HEK293 (cell line): ENCODE results near the gene HCRTR2.

ENCODE experiments used
- CTCF ChIA-PET: fragments of 350-600 bp; formaldehyde crosslinking; extraction: SDS; loops from one replicate; lab custom pipeline; 2021; ENCODE audit warnings: antibody characterized with exemption; lab: Yijun Ruan, JAX
- POLR2A ChIA-PET: fragments of 300-600 bp; formaldehyde crosslinking; extraction: SDS; loops from one replicate; lab custom pipeline; 2020; ENCODE audit warnings: antibody characterized with exemption, inconsistent platforms; lab: Yijun Ruan, JAX
- H3K27ac ChIP-seq: fragments of 200-500 bp; sonication (Bioruptor generic); 2 replicates; pipeline ENCODE4 v1.5.1; 2014; ENCODE audit warnings: low read depth, low read length, control low read depth, inconsistent platforms; ENCODE audit errors: extremely low read depth
- H3K36me3 ChIP-seq, 2 experiments: fragments of 200-500 bp in 1 of 2; sonication (Bioruptor generic) in 1 of 2; 1 replicate in 1 of 2; 2 replicates in 1 of 2; pipeline ENCODE4 v1.5.1; 2014 to 2017; ENCODE audit warnings: inconsistent platforms in 2 of 2, low read length in 2 of 2; ENCODE audit not compliant: control insufficient read depth in 2 of 2, insufficient read depth in 1 of 2
- H3K4me1 ChIP-seq: fragments of 200-500 bp; sonication (Bioruptor generic); 2 replicates; pipeline ENCODE4 v1.5.1; 2014; ENCODE audit warnings: mild to moderate bottlenecking, low read length, inconsistent platforms; ENCODE audit not compliant: control insufficient read depth, insufficient read depth
- H3K4me3 ChIP-seq: 2 replicates; pipeline ENCODE4 v1.5.1; 2011; ENCODE audit warnings: low read depth, mild to moderate bottlenecking, control low read depth, low read length, moderate library complexity
- H3K9me3 ChIP-seq: fragments of 200-500 bp; sonication (Bioruptor generic); 2 replicates; pipeline ENCODE4 v1.5.1; 2014; ENCODE audit warnings: low read depth, low read length, inconsistent platforms; ENCODE audit not compliant: control insufficient read depth, insufficient read depth
- KLF7 ChIP-seq: fragments of 450-650 bp; formaldehyde crosslinking; IDR thresholded peaks from 2 replicates; pipeline ENCODE4 v1.5.1; 2016; ENCODE audit warnings: missing biosample characterization, missing genetic modification characterization, borderline replicate concordance
- KLF8 ChIP-seq: fragments of 450-650 bp; formaldehyde crosslinking; IDR thresholded peaks from 2 replicates; pipeline ENCODE4 v1.5.1; 2016; ENCODE audit warnings: missing biosample characterization, missing genetic modification characterization
- REPIN1 ChIP-seq: fragments of 450-650 bp; formaldehyde crosslinking; IDR thresholded peaks from 2 replicates; pipeline ENCODE4 v1.5.1; 2017; ENCODE audit warnings: missing biosample characterization, missing genetic modification characterization, low read depth
- SALL2 ChIP-seq: fragments of 450-650 bp; formaldehyde crosslinking; IDR thresholded peaks from 2 replicates; pipeline ENCODE4 v1.5.0; 2017; ENCODE audit warnings: missing biosample characterization, mild to moderate bottlenecking, missing genetic modification characterization, borderline replicate concordance
- WT1 ChIP-seq: fragments of 450-650 bp; formaldehyde crosslinking; IDR thresholded peaks from 2 replicates; pipeline ENCODE4 v1.5.1; 2016; ENCODE audit warnings: missing biosample characterization, missing genetic modification characterization
- ZFHX2 ChIP-seq: fragments of 450-650 bp; formaldehyde crosslinking; conservative IDR thresholded peaks from 2 replicates; pipeline ENCODE4 v1.5.1; 2016; ENCODE audit warnings: missing biosample characterization, missing genetic modification characterization
- ZNF354C ChIP-seq: fragments of 450-650 bp; formaldehyde crosslinking; IDR thresholded peaks from 2 replicates; pipeline ENCODE4 v1.5.1; 2016; ENCODE audit warnings: missing biosample characterization, missing genetic modification characterization, low read depth, borderline replicate concordance
- ZNF423 ChIP-seq: fragments of 450-650 bp; formaldehyde crosslinking; IDR thresholded peaks from 2 replicates; pipeline ENCODE4 v1.5.1; 2016; ENCODE audit warnings: missing biosample characterization, missing genetic modification characterization
- ZNF624 ChIP-seq: fragments of 450-650 bp; formaldehyde crosslinking; IDR thresholded peaks from 2 replicates; pipeline ENCODE4 v1.5.1; 2017; ENCODE audit warnings: missing biosample characterization, missing genetic modification characterization
- ZNF791 ChIP-seq: fragments of 450-650 bp; formaldehyde crosslinking; IDR thresholded peaks from 2 replicates; pipeline ENCODE4 v1.5.1; 2016; ENCODE audit warnings: missing biosample characterization, missing genetic modification characterization
- TF ChIP-seq, protein P1 (sequence below): fragments of 450-650 bp; formaldehyde crosslinking; IDR thresholded peaks from 2 replicates; pipeline ENCODE4 v1.5.1; 2016; ENCODE audit warnings: missing biosample characterization, missing genetic modification characterization
- TF ChIP-seq, protein P2 (sequence below): fragments of 450-650 bp; formaldehyde crosslinking; IDR thresholded peaks from 2 replicates; pipeline ENCODE4 v1.5.1; 2017; ENCODE audit warnings: missing biosample characterization, missing genetic modification characterization
- TF ChIP-seq, protein P3 (sequence below): fragments of 450-650 bp; formaldehyde crosslinking; IDR thresholded peaks from 2 replicates; pipeline ENCODE4 v1.5.1; 2016; ENCODE audit warnings: missing biosample characterization, missing genetic modification characterization
- TF ChIP-seq, protein P4 (sequence below): fragments of 450-650 bp; formaldehyde crosslinking; IDR thresholded peaks from 2 replicates; pipeline ENCODE4 v1.5.1; 2016; ENCODE audit warnings: missing biosample characterization, missing genetic modification characterization
- TF ChIP-seq, protein P5 (sequence below): fragments of 450-650 bp; formaldehyde crosslinking; IDR thresholded peaks from 2 replicates; pipeline ENCODE4 v1.5.1; 2016; ENCODE audit warnings: missing biosample characterization, missing genetic modification characterization, low read depth
- TF ChIP-seq, protein P6 (sequence below): fragments of 450-650 bp; IDR thresholded peaks from 2 replicates; pipeline ENCODE4 v1.5.1; 2018; ENCODE audit warnings: missing biosample characterization, missing genetic modification characterization
- TF ChIP-seq, protein P7 (sequence below): fragments of 450-650 bp; formaldehyde crosslinking; conservative IDR thresholded peaks from 2 replicates; pipeline ENCODE4 v1.5.1; 2016; ENCODE audit warnings: low read depth, missing biosample characterization, missing genetic modification characterization

Gene HCRTR2

DNA sequence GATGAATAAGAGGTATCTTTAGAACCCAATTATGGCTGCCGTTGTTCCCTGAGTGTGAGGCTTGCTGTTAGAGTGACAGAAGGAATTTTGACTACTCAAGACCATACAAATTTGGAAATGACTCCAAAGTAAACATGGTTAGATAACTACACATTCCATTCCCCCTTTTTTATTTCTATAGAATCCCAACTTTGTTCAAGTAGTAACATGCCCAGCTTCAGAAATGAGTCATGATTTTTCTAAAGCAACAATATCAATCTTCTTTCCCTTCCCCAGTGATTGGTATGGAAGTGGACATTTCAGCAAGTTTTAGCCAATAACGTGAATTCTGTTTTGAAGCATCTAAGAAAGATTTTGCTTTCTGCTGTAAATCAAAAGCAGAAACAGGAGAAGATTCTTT is 37.8 kb downstream of the HCRTR2 start (continued):
- TF ChIP-seq, protein P1, sequence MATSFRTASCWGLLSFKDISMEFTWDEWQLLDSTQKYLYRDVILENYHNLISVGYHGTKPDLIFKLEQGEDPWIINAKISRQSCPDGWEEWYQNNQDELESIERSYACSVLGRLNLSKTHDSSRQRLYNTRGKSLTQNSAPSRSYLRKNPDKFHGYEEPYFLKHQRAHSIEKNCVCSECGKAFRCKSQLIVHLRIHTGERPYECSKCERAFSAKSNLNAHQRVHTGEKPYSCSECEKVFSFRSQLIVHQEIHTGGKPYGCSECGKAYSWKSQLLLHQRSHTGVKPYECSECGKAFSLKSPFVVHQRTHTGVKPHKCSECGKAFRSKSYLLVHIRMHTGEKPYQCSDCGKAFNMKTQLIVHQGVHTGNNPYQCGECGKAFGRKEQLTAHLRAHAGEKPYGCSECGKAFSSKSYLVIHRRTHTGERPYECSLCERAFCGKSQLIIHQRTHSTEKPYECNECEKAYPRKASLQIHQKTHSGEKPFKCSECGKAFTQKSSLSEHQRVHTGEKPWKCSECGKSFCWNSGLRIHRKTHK (tag by site-specific recombination), result no peak
- TF ChIP-seq, protein P2, sequence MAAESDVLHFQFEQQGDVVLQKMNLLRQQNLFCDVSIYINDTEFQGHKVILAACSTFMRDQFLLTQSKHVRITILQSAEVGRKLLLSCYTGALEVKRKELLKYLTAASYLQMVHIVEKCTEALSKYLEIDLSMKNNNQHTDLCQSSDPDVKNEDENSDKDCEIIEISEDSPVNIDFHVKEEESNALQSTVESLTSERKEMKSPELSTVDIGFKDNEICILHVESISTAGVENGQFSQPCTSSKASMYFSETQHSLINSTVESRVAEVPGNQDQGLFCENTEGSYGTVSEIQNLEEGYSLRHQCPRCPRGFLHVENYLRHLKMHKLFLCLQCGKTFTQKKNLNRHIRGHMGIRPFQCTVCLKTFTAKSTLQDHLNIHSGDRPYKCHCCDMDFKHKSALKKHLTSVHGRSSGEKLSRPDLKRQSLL, result no peak
- TF ChIP-seq KLF8 (tag by site-specific recombination), result peak; percentile 64; the same call in 1 of the 2 replicates

DNA sequence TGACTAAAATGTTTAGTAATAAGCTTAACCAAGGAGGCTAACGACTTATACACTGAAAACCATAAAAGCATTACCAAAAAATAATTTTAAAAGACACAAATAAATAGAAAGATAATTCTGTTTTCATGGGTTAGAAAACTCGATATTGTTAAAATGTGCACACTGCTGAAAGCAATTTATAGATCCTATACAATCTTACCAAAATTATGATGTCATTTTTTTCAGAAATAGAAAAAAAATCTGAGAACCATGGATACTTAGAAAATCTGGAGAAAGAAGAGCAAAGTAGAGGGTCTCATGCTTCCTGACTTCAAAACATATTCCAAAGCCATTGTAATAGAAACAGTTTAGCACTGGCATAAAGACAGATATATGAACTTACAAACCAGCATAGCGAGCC is 46.6 kb downstream of the HCRTR2 start:
- no peak overlapping the region for H3K4me3 ChIP-seq
- H3K4me1 ChIP-seq, result no peaks in the 10 kb centered on the region
- no peaks in the 10 kb centered on the region for H3K36me3 ChIP-seq
- no peaks in the 10 kb centered on the region for H3K9me3 ChIP-seq
- TF ChIP-seq, protein P3, sequence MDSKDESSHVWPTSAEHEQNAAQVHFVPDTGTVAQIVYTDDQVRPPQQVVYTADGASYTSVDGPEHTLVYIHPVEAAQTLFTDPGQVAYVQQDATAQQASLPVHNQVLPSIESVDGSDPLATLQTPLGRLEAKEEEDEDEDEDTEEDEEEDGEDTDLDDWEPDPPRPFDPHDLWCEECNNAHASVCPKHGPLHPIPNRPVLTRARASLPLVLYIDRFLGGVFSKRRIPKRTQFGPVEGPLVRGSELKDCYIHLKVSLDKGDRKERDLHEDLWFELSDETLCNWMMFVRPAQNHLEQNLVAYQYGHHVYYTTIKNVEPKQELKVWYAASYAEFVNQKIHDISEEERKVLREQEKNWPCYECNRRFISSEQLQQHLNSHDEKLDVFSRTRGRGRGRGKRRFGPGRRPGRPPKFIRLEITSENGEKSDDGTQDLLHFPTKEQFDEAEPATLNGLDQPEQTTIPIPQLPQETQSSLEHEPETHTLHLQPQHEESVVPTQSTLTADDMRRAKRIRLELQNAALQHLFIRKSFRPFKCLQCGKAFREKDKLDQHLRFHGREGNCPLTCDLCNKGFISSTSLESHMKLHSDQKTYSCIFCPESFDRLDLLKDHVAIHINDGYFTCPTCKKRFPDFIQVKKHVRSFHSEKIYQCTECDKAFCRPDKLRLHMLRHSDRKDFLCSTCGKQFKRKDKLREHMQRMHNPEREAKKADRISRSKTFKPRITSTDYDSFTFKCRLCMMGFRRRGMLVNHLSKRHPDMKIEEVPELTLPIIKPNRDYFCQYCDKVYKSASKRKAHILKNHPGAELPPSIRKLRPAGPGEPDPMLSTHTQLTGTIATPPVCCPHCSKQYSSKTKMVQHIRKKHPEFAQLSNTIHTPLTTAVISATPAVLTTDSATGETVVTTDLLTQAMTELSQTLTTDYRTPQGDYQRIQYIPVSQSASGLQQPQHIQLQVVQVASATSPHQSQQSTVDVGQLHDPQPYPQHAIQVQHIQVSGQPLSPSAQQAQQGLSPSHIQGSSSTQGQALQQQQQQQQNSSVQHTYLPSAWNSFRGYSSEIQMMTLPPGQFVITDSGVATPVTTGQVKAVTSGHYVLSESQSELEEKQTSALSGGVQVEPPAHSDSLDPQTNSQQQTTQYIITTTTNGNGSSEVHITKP, result no peak
- TF ChIP-seq KLF7 (tag by site-specific recombination) (no peak), ZNF791 (tag by site-specific recombination) (no peak), ZFHX2 (no peak)
- TF ChIP-seq, protein P4, sequence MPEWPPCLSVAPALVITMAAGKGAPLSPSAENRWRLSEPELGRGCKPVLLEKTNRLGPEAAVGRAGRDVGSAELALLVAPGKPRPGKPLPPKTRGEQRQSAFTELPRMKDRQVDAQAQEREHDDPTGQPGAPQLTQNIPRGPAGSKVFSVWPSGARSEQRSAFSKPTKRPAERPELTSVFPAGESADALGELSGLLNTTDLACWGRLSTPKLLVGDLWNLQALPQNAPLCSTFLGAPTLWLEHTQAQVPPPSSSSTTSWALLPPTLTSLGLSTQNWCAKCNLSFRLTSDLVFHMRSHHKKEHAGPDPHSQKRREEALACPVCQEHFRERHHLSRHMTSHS (tag by site-specific recombination), result no peak
- TF ChIP-seq, protein P5, sequence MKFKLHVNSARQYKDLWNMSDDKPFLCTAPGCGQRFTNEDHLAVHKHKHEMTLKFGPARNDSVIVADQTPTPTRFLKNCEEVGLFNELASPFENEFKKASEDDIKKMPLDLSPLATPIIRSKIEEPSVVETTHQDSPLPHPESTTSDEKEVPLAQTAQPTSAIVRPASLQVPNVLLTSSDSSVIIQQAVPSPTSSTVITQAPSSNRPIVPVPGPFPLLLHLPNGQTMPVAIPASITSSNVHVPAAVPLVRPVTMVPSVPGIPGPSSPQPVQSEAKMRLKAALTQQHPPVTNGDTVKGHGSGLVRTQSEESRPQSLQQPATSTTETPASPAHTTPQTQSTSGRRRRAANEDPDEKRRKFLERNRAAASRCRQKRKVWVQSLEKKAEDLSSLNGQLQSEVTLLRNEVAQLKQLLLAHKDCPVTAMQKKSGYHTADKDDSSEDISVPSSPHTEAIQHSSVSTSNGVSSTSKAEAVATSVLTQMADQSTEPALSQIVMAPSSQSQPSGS (tag by site-specific recombination), result 0 out of 2 replicates have a peak, but pooled peaks have one; percentile 20
- ChIA-PET CTCF (interaction anchor here (1.0 kb wide), 1 partner anchor 72 kb away, joined by 3 read pairs; no protein-coding TSS in a partner anchor), POLR2A (no interaction called here)
- H3K27ac ChIP-seq, result no peak overlapping the region

DNA sequence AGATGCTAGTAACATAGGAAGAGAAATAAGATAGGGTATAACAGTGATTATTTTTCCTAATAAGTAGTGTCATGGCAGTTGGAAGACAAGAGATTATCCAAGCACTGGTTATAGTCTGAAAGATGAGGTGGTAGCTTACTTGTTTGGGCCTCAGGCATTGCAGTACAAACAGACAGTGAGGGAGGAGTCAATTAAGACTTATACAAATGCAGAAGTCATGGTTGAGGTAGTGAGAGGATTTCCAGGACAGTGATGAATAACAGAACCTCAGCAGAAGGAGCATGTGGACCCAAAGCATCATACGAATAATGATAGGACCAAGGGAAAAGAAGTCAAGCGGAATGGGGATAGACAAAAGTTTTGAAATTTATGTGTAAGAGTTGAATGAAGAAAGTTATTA is 53.5 kb downstream of the HCRTR2 start:
- ChIA-PET CTCF (interaction anchor here (2.1 kb wide), 1 partner anchor 9 kb away, joined by 6 read pairs; no protein-coding TSS in a partner anchor), POLR2A (no interaction called here)
- no peaks in the 10 kb centered on the region for H3K4me1 ChIP-seq
- TF ChIP-seq WT1 (no peak), REPIN1 (tag by site-specific recombination) (no peak), SALL2 (no peak), ZNF624 (no peak), ZNF423 (tag by site-specific recombination) (no peak), ZNF354C (tag by site-specific recombination) (no peak)
- TF ChIP-seq, protein P6, sequence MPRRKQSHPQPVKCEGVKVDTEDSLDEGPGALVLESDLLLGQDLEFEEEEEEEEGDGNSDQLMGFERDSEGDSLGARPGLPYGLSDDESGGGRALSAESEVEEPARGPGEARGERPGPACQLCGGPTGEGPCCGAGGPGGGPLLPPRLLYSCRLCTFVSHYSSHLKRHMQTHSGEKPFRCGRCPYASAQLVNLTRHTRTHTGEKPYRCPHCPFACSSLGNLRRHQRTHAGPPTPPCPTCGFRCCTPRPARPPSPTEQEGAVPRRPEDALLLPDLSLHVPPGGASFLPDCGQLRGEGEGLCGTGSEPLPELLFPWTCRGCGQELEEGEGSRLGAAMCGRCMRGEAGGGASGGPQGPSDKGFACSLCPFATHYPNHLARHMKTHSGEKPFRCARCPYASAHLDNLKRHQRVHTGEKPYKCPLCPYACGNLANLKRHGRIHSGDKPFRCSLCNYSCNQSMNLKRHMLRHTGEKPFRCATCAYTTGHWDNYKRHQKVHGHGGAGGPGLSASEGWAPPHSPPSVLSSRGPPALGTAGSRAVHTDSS (tag by site-specific recombination), result no peak
- TF ChIP-seq, protein P7, sequence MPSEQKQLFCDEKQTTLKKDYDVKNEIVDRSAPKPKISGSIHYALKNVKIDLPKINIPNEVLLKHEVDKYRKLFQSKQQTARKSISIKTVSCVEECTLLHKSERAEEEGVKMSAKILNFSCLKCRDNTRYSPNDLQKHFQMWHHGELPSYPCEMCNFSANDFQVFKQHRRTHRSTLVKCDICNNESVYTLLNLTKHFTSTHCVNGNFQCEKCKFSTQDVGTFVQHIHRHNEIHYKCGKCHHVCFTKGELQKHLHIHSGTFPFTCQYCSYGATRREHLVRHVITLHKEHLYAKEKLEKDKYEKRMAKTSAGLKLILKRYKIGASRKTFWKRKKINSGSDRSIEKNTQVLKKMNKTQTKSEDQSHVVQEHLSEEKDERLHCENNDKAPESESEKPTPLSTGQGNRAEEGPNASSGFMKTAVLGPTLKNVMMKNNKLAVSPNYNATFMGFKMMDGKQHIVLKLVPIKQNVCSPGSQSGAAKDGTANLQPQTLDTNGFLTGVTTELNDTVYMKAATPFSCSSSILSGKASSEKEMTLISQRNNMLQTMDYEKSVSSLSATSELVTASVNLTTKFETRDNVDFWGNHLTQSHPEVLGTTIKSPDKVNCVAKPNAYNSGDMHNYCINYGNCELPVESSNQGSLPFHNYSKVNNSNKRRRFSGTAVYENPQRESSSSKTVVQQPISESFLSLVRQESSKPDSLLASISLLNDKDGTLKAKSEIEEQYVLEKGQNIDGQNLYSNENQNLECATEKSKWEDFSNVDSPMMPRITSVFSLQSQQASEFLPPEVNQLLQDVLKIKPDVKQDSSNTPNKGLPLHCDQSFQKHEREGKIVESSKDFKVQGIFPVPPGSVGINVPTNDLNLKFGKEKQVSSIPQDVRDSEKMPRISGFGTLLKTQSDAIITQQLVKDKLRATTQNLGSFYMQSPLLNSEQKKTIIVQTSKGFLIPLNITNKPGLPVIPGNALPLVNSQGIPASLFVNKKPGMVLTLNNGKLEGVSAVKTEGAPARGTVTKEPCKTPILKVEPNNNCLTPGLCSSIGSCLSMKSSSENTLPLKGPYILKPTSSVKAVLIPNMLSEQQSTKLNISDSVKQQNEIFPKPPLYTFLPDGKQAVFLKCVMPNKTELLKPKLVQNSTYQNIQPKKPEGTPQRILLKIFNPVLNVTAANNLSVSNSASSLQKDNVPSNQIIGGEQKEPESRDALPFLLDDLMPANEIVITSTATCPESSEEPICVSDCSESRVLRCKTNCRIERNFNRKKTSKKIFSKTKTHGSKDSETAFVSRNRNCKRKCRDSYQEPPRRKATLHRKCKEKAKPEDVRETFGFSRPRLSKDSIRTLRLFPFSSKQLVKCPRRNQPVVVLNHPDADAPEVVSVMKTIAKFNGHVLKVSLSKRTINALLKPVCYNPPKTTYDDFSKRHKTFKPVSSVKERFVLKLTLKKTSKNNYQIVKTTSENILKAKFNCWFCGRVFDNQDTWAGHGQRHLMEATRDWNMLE (tag by site-specific recombination), result no peak

More for the DNA sequence above, 53.5 kb downstream of the HCRTR2 start:
- H3K9me3 ChIP-seq, result no peaks in the 10 kb centered on the region
- no peaks in the 10 kb centered on the region for H3K36me3 ChIP-seq
- H3K4me3 ChIP-seq, result no peak overlapping the region
- no peak overlapping the region for H3K27ac ChIP-seq
